GM19467 (cell line): ENCODE results near the gene SIAH3.

Experiments
- ATAC-seq: cut with Tn5 transposase; IDR thresholded peaks from one replicate; pipeline ENCODE4 v1.9.1; 2021; ENCODE audit warnings: mild to moderate bottlenecking, moderate library complexity; ENCODE audit not compliant: unreplicated experiment

The SIAH3 gene

DNA sequence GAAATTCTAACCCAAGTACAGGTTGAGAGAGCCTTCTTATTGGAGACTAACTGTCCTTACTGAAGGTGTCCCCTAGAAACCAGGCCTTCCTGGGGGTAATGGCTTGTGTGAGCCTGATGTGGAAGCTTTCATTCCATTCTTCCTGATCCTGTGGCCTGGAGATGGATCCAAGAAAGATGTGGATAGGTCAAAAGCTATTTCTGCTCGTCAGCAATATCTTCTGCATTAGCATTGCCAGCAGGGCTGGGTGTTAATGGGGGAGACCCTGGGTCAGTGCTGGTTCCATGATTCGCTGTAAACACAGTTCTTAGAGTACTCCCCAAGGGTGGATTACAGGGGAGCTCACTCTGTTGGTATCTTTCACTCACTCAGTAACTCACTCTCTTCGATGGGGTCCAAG lies 106.6 kb downstream of the SIAH3 start:
- no peak for ATAC-seq

DNA sequence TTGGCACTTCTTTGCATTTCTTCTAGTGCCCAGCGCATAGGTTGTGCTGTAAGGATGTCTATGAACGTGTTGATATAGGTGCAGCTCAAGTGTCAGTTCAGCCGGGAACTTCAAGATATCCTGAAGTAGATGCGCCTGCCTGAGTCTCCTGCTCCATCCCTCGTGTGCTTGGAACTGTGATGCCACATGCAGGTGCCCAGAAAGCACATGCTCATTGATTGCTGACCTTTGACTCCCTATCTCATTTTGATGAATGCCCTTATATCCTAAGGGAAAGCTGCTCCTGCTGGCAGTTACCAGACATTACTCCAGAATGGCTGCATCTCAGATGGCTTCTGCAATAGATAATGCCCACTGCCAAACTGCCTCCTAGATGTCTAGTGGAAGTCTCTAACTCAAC lies 108.6 kb downstream of the SIAH3 start:
- no peak for ATAC-seq

DNA sequence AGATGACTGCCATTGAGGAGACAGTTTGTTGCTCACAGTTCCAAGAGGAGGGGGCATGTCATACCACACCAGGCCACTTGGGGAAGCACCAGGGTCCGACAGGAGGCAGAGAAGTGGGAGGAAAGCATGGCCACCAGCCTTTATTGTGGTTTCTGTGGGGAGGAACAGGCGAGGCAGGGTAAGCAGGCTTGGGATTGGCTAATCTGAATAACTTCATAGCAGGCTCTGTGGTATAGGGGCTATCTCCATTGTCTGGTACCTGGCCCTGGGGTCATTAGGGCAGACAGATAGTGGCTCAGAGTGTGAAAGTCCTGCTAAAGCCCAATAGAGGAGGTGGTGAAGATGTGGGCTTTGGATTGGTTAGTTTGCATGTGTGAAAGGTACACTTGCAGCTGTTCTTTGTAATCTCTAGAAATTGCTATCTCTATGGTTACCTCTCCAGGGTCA lies 114.0 kb downstream of the SIAH3 start:
- no peak for ATAC-seq

DNA sequence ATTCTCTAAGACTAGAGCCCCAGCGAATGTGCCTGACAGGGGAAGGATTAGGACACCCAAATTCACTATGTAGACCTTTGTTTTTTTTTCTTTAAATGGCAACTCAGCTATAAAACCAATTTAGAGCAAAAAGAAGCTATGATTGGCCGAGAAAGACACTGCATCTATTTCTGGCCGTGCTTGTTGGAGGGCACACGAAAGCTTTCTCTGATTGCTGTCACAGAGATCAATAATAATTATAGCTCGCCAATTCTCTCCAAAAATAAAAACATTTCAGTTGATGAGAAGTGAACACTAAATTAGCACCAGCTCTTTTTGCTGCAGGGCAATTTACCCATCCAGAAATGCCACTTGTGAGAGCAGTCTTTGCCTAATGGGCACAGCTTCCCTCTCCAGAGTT lies 118.2 kb downstream of the SIAH3 start:
- ATAC-seq: no peak

DNA sequence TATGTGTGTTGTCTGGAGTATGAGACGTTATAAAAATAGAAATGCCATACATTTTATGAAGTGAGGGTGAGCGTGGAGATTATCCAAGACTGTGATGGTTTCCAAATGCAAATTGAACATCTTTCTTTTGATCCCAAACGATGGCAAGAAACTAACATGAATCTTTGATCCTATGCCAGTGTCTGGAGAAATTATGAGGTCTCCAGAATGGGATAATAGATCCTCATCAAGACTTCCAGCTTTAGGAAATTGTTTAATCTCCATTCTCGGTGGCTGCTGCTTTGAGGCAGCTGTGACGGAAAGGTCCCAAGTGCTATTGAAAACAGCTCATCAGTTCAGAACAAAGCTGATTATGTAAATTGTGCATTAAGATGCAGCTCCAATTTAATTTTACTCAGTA lies 118.6 kb downstream of the SIAH3 start:
- ATAC-seq: no peak

DNA sequence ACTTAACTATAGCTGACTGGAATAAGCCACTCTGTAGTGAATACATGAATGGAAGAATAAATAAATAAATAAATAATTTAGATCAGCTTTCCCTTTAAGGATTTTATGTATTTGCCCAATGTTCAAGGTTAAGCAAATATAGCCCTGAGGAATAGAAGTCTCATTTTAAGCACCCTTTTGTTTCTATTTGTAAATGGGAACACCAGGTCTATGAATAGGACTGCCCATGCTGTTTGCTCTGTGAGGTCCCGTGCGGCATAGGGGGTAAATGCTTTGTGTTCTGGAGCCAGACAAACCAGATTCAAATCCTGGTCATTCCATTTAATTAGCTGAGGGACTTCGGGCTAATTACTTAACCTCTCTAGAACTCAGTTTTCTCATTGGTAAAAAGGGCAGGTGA lies 120.1 kb downstream of the SIAH3 start:
- ATAC-seq: no peak

DNA sequence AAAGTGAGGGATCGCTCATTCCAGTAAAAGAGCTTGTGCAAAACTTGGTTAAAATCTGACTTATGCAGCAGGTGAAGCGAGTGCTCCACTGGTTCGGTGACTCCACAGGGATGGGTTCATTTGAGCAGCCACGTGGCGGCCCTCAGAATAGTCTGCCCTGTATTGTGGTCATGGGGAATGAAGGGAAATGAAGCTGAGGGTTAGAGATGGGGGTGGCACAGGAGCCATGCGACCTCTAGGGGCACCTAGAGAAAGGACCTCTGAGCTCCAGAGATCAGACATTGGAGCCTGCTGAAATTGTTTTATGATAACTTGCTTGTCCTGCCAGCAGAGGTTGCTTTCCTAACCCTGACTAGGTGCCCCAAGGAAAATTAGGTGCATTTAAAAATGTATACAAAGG lies 122.8 kb downstream of the SIAH3 start:
- no peak for ATAC-seq
